Measurements from ENCODE around the gene LRP11.

The LRP11 gene

DNA sequence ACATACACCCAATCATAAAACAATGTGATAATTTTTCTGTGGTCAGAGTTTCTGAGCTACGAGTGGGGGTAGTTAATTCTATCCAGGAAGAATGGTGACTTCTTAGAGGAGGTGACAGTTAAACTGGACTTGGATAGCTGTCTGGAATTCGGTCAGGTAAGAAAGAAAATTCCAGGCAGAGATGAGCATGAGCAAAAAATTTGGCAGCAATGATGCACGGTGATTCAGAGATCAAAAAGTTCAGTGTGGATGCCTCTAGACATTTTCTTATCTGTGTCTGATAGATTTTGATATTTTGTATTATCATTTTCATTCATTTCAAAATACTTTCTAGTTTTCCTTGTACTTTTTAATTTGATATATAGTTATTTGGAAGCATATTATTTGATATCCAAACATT lies 21.7 kb upstream of the LRP11 start:
- H3K9me3 ChIP-seq (ENCODE audit: control insufficient read depth, insufficient read depth, low read length): no peaks in the 10 kb centered on the region
- no peak for DNase-seq (ENCODE audit: low read depth, low spot score)
- WGBS (ENCODE audit: insufficient coverage, insufficient read length): no CpG with 5 or more reads among the region's 3 CpGs
- H3K27me3 ChIP-seq (ENCODE audit: control insufficient read depth, insufficient read depth, low read length): no peaks in the 10 kb centered on the region
- no peaks in the 10 kb centered on the region for H3K36me3 ChIP-seq (ENCODE audit: control insufficient read depth, insufficient read depth, low read length)
- H3K4me1 ChIP-seq (ENCODE audit: control insufficient read depth, insufficient read depth, low read length): no peaks in the 10 kb centered on the region
- no peak overlapping the region for H3K4me3 ChIP-seq (ENCODE audit: low read length)
- no peak overlapping the region for H3K27ac ChIP-seq (ENCODE audit: low read length)

DNA sequence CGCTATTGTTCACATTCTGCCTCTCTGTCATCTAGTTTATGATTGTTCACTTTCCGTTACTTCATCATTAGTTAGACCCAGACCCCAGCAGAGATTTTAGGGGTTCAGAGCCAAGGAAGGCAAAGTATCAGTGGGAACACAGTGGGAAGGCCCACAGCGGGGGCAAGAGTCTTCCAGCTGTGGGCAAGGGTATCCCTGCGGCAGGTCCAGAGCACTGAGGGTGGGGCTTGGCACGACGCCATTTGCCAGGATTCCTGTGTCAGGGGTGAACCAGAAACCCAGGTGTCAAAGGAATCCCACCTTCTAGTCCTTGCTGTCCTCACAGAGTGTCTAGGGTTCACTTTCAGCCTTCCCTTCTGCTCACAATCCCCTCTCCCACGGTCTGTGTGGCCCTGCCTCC lies 20.5 kb upstream of the LRP11 start:
- no CpG with 5 or more reads among the region's 7 CpGs for WGBS (ENCODE audit: insufficient coverage, insufficient read length)
- Histone ChIP-seq H3K36me3 (ENCODE audit: control insufficient read depth, insufficient read depth, low read length) (no peaks in the 10 kb centered on the region), H3K27ac (ENCODE audit: low read length) (no peak overlapping the region), H3K4me1 (ENCODE audit: control insufficient read depth, insufficient read depth, low read length) (no peaks in the 10 kb centered on the region), H3K4me3 (ENCODE audit: low read length) (no peak overlapping the region), H3K9me3 (ENCODE audit: control insufficient read depth, insufficient read depth, low read length) (no peaks in the 10 kb centered on the region), H3K27me3 (ENCODE audit: control insufficient read depth, insufficient read depth, low read length) (no peaks in the 10 kb centered on the region)
- DNase-seq (ENCODE audit: low read depth, low spot score): no peak

DNA sequence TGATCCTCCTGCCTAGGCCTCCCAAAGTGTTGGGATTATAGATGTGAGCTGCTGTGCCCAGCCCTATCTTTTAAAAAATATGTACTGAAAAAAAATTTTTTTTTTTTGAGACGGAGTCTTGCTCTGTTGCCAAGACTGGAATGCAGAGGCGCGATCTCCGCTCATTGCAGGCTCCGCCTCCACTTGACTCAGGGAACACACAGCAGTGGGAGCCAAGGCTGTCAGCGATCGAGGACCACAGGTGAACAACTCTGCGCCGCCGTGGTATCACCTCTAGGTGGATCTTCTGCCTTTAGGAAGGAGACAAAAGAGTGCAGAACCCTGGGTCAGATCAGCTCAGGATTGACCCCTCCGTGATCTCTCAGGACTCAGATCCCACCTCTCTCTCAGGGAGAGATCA lies 20.1 kb upstream of the LRP11 start:
- Histone ChIP-seq H3K27me3 (ENCODE audit: control insufficient read depth, insufficient read depth, low read length) (no peaks in the 10 kb centered on the region), H3K4me1 (ENCODE audit: control insufficient read depth, insufficient read depth, low read length) (no peaks in the 10 kb centered on the region), H3K36me3 (ENCODE audit: control insufficient read depth, insufficient read depth, low read length) (no peaks in the 10 kb centered on the region), H3K9me3 (ENCODE audit: control insufficient read depth, insufficient read depth, low read length) (no peaks in the 10 kb centered on the region), H3K27ac (ENCODE audit: low read length) (no peak overlapping the region), H3K4me3 (ENCODE audit: low read length) (no peak overlapping the region)
- DNase-seq (ENCODE audit: low read depth, low spot score): no peak
- no CpG with 5 or more reads among the region's 11 CpGs for WGBS (ENCODE audit: insufficient coverage, insufficient read length)

DNA sequence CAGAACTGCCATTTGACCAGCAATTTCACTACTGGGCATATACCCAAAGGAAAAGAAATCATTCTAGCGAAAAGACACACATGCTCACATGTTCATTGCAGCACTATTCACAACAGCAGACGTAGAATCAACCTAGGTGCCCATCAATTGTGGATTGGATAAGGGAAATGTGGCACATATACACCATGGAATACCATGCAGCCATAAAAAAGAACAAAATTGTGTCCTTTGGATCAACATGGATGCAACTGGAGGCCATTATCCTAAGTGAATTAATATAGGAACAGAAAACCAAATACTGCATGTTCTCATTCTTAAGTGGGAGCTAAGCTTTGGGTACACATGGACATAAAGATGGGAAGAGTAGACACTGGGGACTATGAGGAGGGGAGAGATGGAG lies 17.7 kb upstream of the LRP11 start:
- WGBS (ENCODE audit: insufficient coverage, insufficient read length): no CpG with 5 or more reads among the region's 2 CpGs
- no peaks in the 10 kb centered on the region for H3K27me3 ChIP-seq (ENCODE audit: control insufficient read depth, insufficient read depth, low read length)
- no peaks in the 10 kb centered on the region for H3K9me3 ChIP-seq (ENCODE audit: control insufficient read depth, insufficient read depth, low read length)
- no peak for DNase-seq (ENCODE audit: low read depth, low spot score)
- no peak overlapping the region for H3K4me3 ChIP-seq (ENCODE audit: low read length)
- H3K36me3 ChIP-seq (ENCODE audit: control insufficient read depth, insufficient read depth, low read length): no peaks in the 10 kb centered on the region
- H3K27ac ChIP-seq (ENCODE audit: low read length): no peak overlapping the region
- no peaks in the 10 kb centered on the region for H3K4me1 ChIP-seq (ENCODE audit: control insufficient read depth, insufficient read depth, low read length)

DNA sequence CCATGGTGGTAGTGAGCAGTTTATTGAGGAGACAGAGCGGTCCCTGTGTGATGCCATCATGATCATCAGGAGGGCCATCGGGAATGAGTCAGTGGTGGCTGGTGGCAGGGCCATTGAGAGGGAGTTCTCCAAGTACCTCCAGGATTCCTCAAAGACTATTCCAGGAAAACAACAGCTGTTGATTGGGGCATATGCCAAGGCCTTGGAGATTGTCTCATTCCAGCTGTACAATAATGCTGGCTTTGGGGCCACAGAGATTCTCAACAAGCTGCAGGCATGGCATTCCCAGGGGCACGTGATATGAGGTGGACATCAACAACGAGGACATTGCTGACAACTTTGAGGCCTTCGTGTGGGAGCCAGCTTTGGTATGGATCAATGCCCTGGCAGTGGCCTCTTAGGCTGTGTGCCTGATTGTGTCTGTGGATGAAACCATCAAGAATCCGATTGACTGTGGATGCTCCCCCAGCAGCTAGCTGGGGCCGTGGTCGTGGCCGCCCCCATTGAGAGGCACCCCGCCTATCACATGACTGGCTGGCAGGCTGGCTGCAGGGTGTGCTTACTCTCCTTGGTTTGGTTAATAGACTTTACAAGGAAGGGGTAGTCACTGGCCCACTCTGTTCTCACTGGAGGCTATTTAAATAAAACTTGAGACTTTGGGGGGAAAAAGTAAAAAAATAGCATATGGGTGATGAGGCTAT lies 17.1 kb upstream of the LRP11 start:
- Histone ChIP-seq H3K9me3 (ENCODE audit: control insufficient read depth, insufficient read depth, low read length) (no peaks in the 10 kb centered on the region), H3K36me3 (ENCODE audit: control insufficient read depth, insufficient read depth, low read length) (no peaks in the 10 kb centered on the region), H3K27ac (ENCODE audit: low read length) (no peak overlapping the region), H3K4me1 (ENCODE audit: control insufficient read depth, insufficient read depth, low read length) (no peaks in the 10 kb centered on the region), H3K4me3 (ENCODE audit: low read length) (no peak overlapping the region), H3K27me3 (ENCODE audit: control insufficient read depth, insufficient read depth, low read length) (no peaks in the 10 kb centered on the region)
- no peak for DNase-seq (ENCODE audit: low read depth, low spot score)
- WGBS (ENCODE audit: insufficient coverage, insufficient read length): no CpG with 5 or more reads among the region's 10 CpGs

DNA sequence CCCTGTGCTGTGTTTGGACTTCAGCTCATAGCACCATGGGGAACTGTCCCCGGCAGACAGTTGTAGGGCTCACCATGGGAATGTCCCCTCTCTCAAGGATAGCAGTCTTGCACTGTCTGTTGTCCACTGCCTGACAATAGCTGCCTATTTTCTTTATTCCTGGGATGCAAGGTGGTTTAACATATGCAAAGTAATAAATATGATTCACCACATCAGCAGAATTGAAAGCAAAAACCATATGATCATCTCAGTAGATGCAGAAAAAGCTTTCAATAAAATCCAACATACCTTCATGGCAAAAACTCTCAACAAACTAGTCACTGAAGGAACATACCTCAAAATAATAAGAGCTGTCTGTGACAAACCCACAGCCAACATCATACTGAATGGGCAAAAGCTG lies 13.5 kb upstream of the LRP11 start:
- H3K36me3 ChIP-seq (ENCODE audit: control insufficient read depth, insufficient read depth, low read length): no peaks in the 10 kb centered on the region
- H3K9me3 ChIP-seq (ENCODE audit: control insufficient read depth, insufficient read depth, low read length): no peaks in the 10 kb centered on the region
- H3K4me1 ChIP-seq (ENCODE audit: control insufficient read depth, insufficient read depth, low read length): no peaks in the 10 kb centered on the region
- no peak for DNase-seq (ENCODE audit: low read depth, low spot score)
- no CpG with 5 or more reads among the region's 1 CpG for WGBS (ENCODE audit: insufficient coverage, insufficient read length)
- H3K27ac ChIP-seq (ENCODE audit: low read length): no peak overlapping the region
- no peak overlapping the region for H3K4me3 ChIP-seq (ENCODE audit: low read length)
- no peaks in the 10 kb centered on the region for H3K27me3 ChIP-seq (ENCODE audit: control insufficient read depth, insufficient read depth, low read length)

DNA sequence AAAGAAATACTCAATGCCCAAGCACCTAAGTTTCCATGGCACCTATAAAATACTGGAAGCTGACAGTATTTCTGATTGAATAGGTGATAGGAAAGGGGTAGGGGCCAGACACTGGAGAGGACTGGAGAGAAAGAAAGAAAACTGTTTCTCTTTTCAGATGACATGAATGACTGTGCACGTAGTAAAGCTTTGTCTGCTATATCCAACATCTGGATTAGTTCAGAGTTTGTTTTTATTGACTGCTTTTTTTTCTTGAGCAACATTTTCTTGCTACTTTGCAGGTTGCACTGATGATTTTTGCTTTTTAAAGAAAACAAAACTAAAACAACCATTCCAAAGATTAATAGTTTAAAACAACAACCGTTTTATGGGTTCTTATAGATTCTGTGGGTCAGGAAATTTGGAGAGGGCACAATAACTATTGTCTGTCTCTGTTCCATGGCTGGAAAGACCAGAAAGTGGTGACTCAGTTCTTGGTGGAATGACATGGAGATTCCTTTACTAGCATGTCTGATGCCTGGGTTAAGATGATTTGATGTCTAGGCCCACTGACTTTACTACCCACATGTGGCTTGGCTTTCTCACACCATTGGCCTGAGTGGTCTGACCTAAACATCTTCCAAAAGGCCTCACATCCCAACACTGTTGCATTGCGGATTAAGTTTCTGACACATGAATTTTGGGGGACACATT lies 12.2 kb upstream of the LRP11 start:
- H3K4me3 ChIP-seq (ENCODE audit: low read length): no peak overlapping the region
- H3K27me3 ChIP-seq (ENCODE audit: control insufficient read depth, insufficient read depth, low read length): no peaks in the 10 kb centered on the region
- H3K27ac ChIP-seq (ENCODE audit: low read length): no peak overlapping the region
- no peaks in the 10 kb centered on the region for H3K4me1 ChIP-seq (ENCODE audit: control insufficient read depth, insufficient read depth, low read length)
- WGBS (ENCODE audit: insufficient coverage, insufficient read length): no CpG with 5 or more reads among the region's 3 CpGs
- no peaks in the 10 kb centered on the region for H3K9me3 ChIP-seq (ENCODE audit: control insufficient read depth, insufficient read depth, low read length)
- DNase-seq (ENCODE audit: low read depth, low spot score): no peak
- no peaks in the 10 kb centered on the region for H3K36me3 ChIP-seq (ENCODE audit: control insufficient read depth, insufficient read depth, low read length)

DNA sequence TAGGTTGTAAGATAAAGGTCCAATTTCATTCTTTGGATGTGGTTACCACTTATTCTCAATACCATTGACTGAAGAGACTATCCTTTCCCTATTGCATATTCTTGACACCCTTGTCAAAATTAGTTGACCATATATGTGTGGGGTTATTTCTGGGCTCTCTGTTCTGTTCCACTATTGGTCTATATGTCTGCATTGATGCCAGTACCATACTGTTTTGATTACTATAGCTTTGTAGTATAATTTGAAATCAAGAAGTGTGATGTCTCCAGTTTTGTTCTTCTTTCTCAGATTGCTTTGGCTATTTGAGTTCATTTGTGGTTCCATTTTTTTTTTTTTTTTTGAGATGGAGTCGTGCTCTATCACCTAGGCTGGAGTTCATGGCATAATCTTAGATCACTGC lies 8.1 kb upstream of the LRP11 start:
- Histone ChIP-seq H3K4me3 (ENCODE audit: low read length) (no peak overlapping the region), H3K36me3 (ENCODE audit: control insufficient read depth, insufficient read depth, low read length) (no peaks in the 10 kb centered on the region), H3K4me1 (ENCODE audit: control insufficient read depth, insufficient read depth, low read length) (peaks cover 3% of the 10 kb centered on the region; the same call in 1 of the 2 replicates), H3K27ac (ENCODE audit: low read length) (no peak overlapping the region), H3K27me3 (ENCODE audit: control insufficient read depth, insufficient read depth, low read length) (no peaks in the 10 kb centered on the region), H3K9me3 (ENCODE audit: control insufficient read depth, insufficient read depth, low read length) (no peaks in the 10 kb centered on the region)
- DNase-seq (ENCODE audit: low read depth, low spot score): no peak
- WGBS (ENCODE audit: insufficient coverage, insufficient read length): no CpG with 5 or more reads among the region's 1 CpG

DNA sequence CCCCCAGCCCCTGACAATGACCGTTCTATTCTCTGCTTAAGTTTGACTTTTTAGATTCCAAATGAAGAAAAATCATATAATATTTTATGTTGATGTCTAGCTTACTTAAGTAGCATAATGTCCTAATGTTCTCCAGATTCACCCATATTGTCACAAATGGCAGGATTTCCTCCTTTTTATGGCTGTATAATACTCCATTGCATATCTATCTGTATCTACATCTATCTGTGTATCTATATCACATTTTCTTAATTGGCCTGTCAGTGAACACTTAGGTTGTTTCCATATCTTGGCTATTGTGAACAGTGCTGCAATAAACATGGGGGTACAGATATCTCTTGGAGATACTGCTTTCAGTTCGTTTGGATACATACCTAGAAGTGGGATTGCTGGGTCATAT lies 7.0 kb upstream of the LRP11 start:
- Histone ChIP-seq H3K9me3 (ENCODE audit: control insufficient read depth, insufficient read depth, low read length) (no peaks in the 10 kb centered on the region), H3K4me3 (ENCODE audit: low read length) (no peak overlapping the region), H3K27ac (ENCODE audit: low read length) (no peak overlapping the region), H3K36me3 (ENCODE audit: control insufficient read depth, insufficient read depth, low read length) (no peaks in the 10 kb centered on the region), H3K4me1 (ENCODE audit: control insufficient read depth, insufficient read depth, low read length) (peaks cover 3% of the 10 kb centered on the region; the same call in 1 of the 2 replicates), H3K27me3 (ENCODE audit: control insufficient read depth, insufficient read depth, low read length) (no peaks in the 10 kb centered on the region)
- DNase-seq (ENCODE audit: low read depth, low spot score): no peak
- no CpG with 5 or more reads among the region's 2 CpGs for WGBS (ENCODE audit: insufficient coverage, insufficient read length)

DNA sequence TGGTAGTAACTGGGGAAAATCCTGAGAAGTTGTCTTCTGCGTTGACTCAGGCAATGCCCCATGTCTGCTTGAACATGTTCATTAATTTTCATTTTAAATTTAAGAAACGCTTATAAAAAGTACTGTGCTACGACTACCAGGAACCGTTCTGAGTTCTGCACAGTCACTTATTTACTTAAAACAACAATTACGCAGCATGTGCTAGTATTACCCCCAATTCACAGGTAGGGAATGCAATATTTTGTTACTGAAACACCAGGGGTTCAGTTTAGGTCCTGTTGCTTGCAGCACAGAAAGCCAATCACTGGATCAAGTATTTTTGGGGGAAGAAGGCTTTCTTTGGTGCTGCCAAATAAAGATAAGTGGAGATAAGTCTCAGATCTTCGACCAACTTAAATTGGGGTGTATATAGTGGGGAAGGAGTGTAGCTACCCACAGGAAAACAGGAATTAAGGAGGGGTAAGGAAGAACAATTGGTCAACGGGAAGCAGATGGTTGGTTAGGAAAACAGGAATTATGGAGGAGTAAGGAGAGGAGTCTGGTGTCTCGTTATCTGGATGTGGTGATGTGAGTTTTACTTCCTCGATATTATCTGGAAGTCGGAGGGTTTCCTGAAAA lies 5.2 kb upstream of the LRP11 start:
- H3K4me1 ChIP-seq (ENCODE audit: control insufficient read depth, insufficient read depth, low read length): peaks cover 3% of the 10 kb centered on the region; the same call in 1 of the 2 replicates
- no peak overlapping the region for H3K27ac ChIP-seq (ENCODE audit: low read length)
- H3K27me3 ChIP-seq (ENCODE audit: control insufficient read depth, insufficient read depth, low read length): no peaks in the 10 kb centered on the region
- H3K4me3 ChIP-seq (ENCODE audit: low read length): no peak overlapping the region
- H3K36me3 ChIP-seq (ENCODE audit: control insufficient read depth, insufficient read depth, low read length): no peaks in the 10 kb centered on the region
- H3K9me3 ChIP-seq (ENCODE audit: control insufficient read depth, insufficient read depth, low read length): no peaks in the 10 kb centered on the region
- 100% methylated on average over 1 of the region's 10 CpGs for WGBS (ENCODE audit: insufficient coverage, insufficient read length)
- no peak for DNase-seq (ENCODE audit: low read depth, low spot score)
